GM12878 (cell line): ENCODE results near the gene SMARCAL1.

Experiments used
- EZH2 ChIP-seq: IDR thresholded peaks from 2 replicates; pipeline ENCODE4 v1.6.1; 2012; ENCODE audit warnings: low read depth, mild to moderate bottlenecking, control low read depth, inconsistent platforms, low read length, borderline replicate concordance; ENCODE audit not compliant: control insufficient read depth
- FOS ChIP-seq: IDR thresholded peaks from 3 replicates; pipeline ENCODE4 v1.6.1; 2011; ENCODE audit warnings: borderline replicate concordance; ENCODE audit not compliant: insufficient read length; ENCODE audit errors: extremely low read depth
- FOXM1 ChIP-seq: IDR thresholded peaks from 2 replicates; pipeline ENCODE4 v1.6.1; 2012; ENCODE audit warnings: low read depth, mild to moderate bottlenecking, inconsistent platforms, low read length, moderate library complexity
- HDAC2 ChIP-seq: fragments of 200-600 bp; sonication (generic); IDR thresholded peaks from 2 replicates; pipeline ENCODE4 v1.6.1; 2017
- MXI1 ChIP-seq: fragments of 150-350 bp; IDR thresholded peaks from 2 replicates; pipeline ENCODE4 v1.6.1; 2011; ENCODE audit warnings: low read depth, mild to moderate bottlenecking, inconsistent platforms, low read length, improper control_type of control experiment
- NR2C1 ChIP-seq: fragments of 450-650 bp; IDR thresholded peaks from 2 replicates; pipeline ENCODE4 v1.6.1; 2017; ENCODE audit warnings: antibody characterized with exemption, mild to moderate bottlenecking, moderate library complexity
- NR2C2 ChIP-seq: IDR thresholded peaks from 2 replicates; pipeline ENCODE4 v1.6.1; 2011; ENCODE audit warnings: borderline replicate concordance, low read depth; ENCODE audit not compliant: control insufficient read depth, insufficient read length
- NRF1 ChIP-seq: conservative IDR thresholded peaks from 2 replicates; pipeline ENCODE4 v1.6.1; 2011; ENCODE audit warnings: mild to moderate bottlenecking, low read depth, low read length, improper control_type of control experiment
- POLR2A ChIP-seq: IDR thresholded peaks from 2 replicates; pipeline ENCODE4 v1.6.1; 2011; ENCODE audit warnings: low read depth, mild to moderate bottlenecking, low read length
- SIX5 ChIP-seq: IDR thresholded peaks from 2 replicates; pipeline ENCODE4 v1.6.1; 2011; ENCODE audit warnings: mild to moderate bottlenecking, low read depth, low read length, moderate library complexity; ENCODE audit not compliant: severe bottlenecking
- SMC3 ChIP-seq: IDR thresholded peaks from 2 replicates; pipeline ENCODE4 v1.6.1; 2011; ENCODE audit warnings: low read length, improper control_type of control experiment, borderline replicate concordance
- TAF1 ChIP-seq: IDR thresholded peaks from 2 replicates; pipeline ENCODE4 v1.6.1; 2011; ENCODE audit warnings: mild to moderate bottlenecking, low read depth, low read length, borderline replicate concordance
- ZNF622 ChIP-seq: fragments of 450-650 bp; IDR thresholded peaks from 2 replicates; pipeline ENCODE4 v1.6.1; 2017; ENCODE audit warnings: mild to moderate bottlenecking, inconsistent platforms

DNA sequence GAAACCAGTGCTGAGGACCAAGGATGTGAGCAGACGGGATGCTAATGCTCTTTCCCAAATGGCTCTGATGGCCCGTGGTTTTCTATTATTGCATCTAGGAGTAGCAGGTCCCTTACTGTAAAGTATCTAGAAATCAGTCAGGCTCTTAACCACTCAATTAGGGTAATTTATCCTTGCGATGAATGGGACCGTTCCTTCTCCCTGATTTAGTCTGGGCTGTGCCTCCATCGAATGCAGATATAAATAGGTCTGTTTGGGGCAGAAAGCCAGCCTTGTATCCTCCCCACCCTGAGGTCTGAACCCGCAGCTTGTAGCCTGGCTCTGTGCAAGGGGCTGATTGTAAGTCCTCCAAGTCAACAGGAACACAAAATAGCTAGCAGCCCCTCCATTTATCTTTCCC lies 9.5 kb upstream of the SMARCAL1 start:
- no peak for TF ChIP-seq NR2C1
- TF ChIP-seq SMC3: no peak
- TF ChIP-seq NR2C2: no peak
- no peak for TF ChIP-seq HDAC2
- no peak for TF ChIP-seq POLR2A
- no peak for TF ChIP-seq MXI1
- no peak for TF ChIP-seq ZNF622
- TF ChIP-seq SIX5: no peak
- TF ChIP-seq FOS: no peak
- TF ChIP-seq TAF1: no peak
- no peak for TF ChIP-seq FOXM1
- TF ChIP-seq NRF1: no peak
- TF ChIP-seq EZH2: no peak
